ENCODE results near the gene PDE4B. TPM values are rescaled to one million over a fixed set of nuclear protein-coding genes. Genes with fewer than 3 reads are reported as not detected.

PDE4B gene
- total and polyA plus RNA-seq, 10 of the 15 experiments (the other 5 are each of a cell fraction or from before 2014, with no cell fraction given) = 3.0 to 13.2 (median 5.7) TPM

- TF ChIP-seq CEBPB (IDR thresholded peaks at IDR 0.05; ENCODE audit: borderline replicate concordance in 1 of 2, low read depth in 2 of 2, low read length in 2 of 2) (no peak), GABPA (IDR thresholded peaks at IDR 0.05; ENCODE audit: low read depth) (no peak), ZNF622 (IDR thresholded peaks at IDR 0.05) (no peak)
- BruUV-seq (replicated peaks) = no TSS peak
- Histone ChIP-seq H3K4me3 (no peak overlapping the region), H3K79me2 (ENCODE audit: control insufficient read depth, insufficient read depth, low read length) (no peaks in the 10 kb centered on the region), H3K27me3 (replicated peaks in 1 of 2; ENCODE audit: control insufficient read depth in 2 of 2, insufficient read depth in 2 of 2, low read length in 1 of 2) (no peaks in the 10 kb centered on the region), H3K4me1 (ENCODE audit: control insufficient read depth, insufficient read depth, low read length) (no peaks in the 10 kb centered on the region), H3K9me3 (replicated peaks; ENCODE audit: control insufficient read depth, insufficient read depth, low read length) (no peaks in the 10 kb centered on the region), H3K9ac (ENCODE audit: control insufficient read depth, insufficient read depth, low read length) (no peak overlapping the region), H3K4me2 (ENCODE audit: control insufficient read depth, insufficient read depth) (no peak overlapping the region), H3K36me3 (ENCODE audit: control insufficient read depth in 2 of 2, insufficient read depth in 2 of 2, low read length in 1 of 2) (no peaks in the 10 kb centered on the region), H2AFZ (ENCODE audit: control insufficient read depth, low read depth, low read length) (no peak overlapping the region), H4K20me1 (ENCODE audit: control insufficient read depth, insufficient read depth) (no peaks in the 10 kb centered on the region), H3K27ac (ENCODE audit: control insufficient read depth, insufficient read depth) (no peak overlapping the region)
- intact Hi-C loops (cut with micrococcal nuclease; ENCODE audit: unreplicated experiment) (no loop called here), in situ Hi-C loops (cut with MboI) (no loop called here)
- ChIA-PET CTCF (no interaction called here), SMC1A (ENCODE audit: uncharacterized antibody, unreplicated experiment) (no interaction called here), POLR2A (no interaction called here), RAD21 (ENCODE audit: unreplicated experiment) (no interaction called here)
- under 1% methylated on average over 4 of the region's 4 CpGs for WGBS (ENCODE audit: insufficient coverage, insufficient replicate concordance, low lambda C conversion rate, missing lambda C conversion rate)
- ATAC-seq = no peak
- no peak for DNase-seq (ENCODE audit: low read depth, low spot score)
- FAIRE-seq = no peak
Measured at GRCh38 chr1:65773391-65774123, 19.1 kb upstream of the PDE4B start.

GRCh38 chr1:65788762-65789161 is 3.9 kb upstream of the PDE4B start:
- Histone ChIP-seq H3K4me1 (ENCODE audit: control insufficient read depth, insufficient read depth, low read length) (no peaks in the 10 kb centered on the region), H3K9me3 (replicated peaks; ENCODE audit: control insufficient read depth, insufficient read depth, low read length) (no peaks in the 10 kb centered on the region; the same call in 2 of the 3 replicates), H2AFZ (ENCODE audit: control insufficient read depth, low read depth, low read length) (no peak overlapping the region), H3K4me3 (no peak overlapping the region), H3K27ac (ENCODE audit: control insufficient read depth, insufficient read depth) (no peak overlapping the region), H3K4me2 (ENCODE audit: control insufficient read depth, insufficient read depth) (no peak overlapping the region), H3K27me3 (replicated peaks in 1 of 2; ENCODE audit: control insufficient read depth in 2 of 2, insufficient read depth in 2 of 2, low read length in 1 of 2) (peaks cover 1 to 3% of the 10 kb centered on the region in 2 experiments), H3K36me3 (ENCODE audit: control insufficient read depth in 2 of 2, insufficient read depth in 2 of 2, low read length in 1 of 2) (no peaks in the 10 kb centered on the region), H3K79me2 (ENCODE audit: control insufficient read depth, insufficient read depth, low read length) (no peaks in the 10 kb centered on the region), H3K9ac (ENCODE audit: control insufficient read depth, insufficient read depth, low read length) (no peak overlapping the region), H4K20me1 (ENCODE audit: control insufficient read depth, insufficient read depth) (no peaks in the 10 kb centered on the region)
- ATAC-seq (no peak), DNase-seq (ENCODE audit: low read depth, low spot score) (no peak), FAIRE-seq (no peak)
- TF ChIP-seq SMAD1 (IDR thresholded peaks at IDR 0.05; ENCODE audit: low read depth, partially characterized antibody) = no peak
- TF ChIP-seq STAT3 (IDR thresholded peaks at IDR 0.05; ENCODE audit: low read depth, low read length) = no peak
- TF ChIP-seq HDAC2 (IDR thresholded peaks at IDR 0.05) = no peak
- TF ChIP-seq ZNF592 (IDR thresholded peaks at IDR 0.05) = no peak
- TF ChIP-seq CHD4 (IDR thresholded peaks at IDR 0.05) = no peak
- TF ChIP-seq GATAD2B (conservative IDR thresholded peaks at IDR 0.05; ENCODE audit: low read depth) = no peak
- TF ChIP-seq SIX5 (IDR thresholded peaks at IDR 0.05; ENCODE audit: low read depth, low read length, severe bottlenecking) = no peak
- no peak for TF ChIP-seq BACH1 (IDR thresholded peaks at IDR 0.05; ENCODE audit: borderline replicate concordance)
- no peak for TF ChIP-seq RFX5 (IDR thresholded peaks at IDR 0.05; ENCODE audit: low read depth, low read length)
- TF ChIP-seq SUZ12 (IDR thresholded peaks at IDR 0.05; ENCODE audit: unreplicated experiment) = no peak
- no TSS peak for BruUV-seq (replicated peaks)
- in situ Hi-C loops (cut with MboI) (no loop called here), intact Hi-C loops (cut with micrococcal nuclease; ENCODE audit: unreplicated experiment) (no loop called here)
- CTCF ChIA-PET = no interaction called here
- RAD21 ChIA-PET (ENCODE audit: unreplicated experiment) = no interaction called here
- POLR2A ChIA-PET = no interaction called here
- SMC1A ChIA-PET (ENCODE audit: uncharacterized antibody, unreplicated experiment) = no interaction called here

Data from GM12878 (cell line).